ENCODE results near the gene CLDN6. TPM values are rescaled to one million over a fixed set of nuclear protein-coding genes. Genes with fewer than 3 reads are reported as not detected.

CLDN6 gene
- total and polyA plus RNA-seq, 2 of the 13 experiments (the other 11 are each of a cell fraction or from before 2014, with no cell fraction given) = 5.9 to 7.6 TPM

- TF ChIP-seq BCL6 (CRISPR knock-in tag; IDR thresholded peaks at IDR 0.05) (no peak), ZNF800 (CRISPR knock-in tag; IDR thresholded peaks at IDR 0.05) (0 out of 2 replicates have a peak, but pooled peaks have one; percentile 3), CCAR2 (optimal IDR thresholded peaks at IDR 0.05; ENCODE audit: low read depth, low read length) (no peak), THAP7 (CRISPR knock-in tag; IDR thresholded peaks at IDR 0.05) (no peak), ZNF878 (CRISPR knock-in tag; IDR thresholded peaks at IDR 0.05) (0 out of 2 replicates have a peak, but pooled peaks have one; percentile 48), IRF1 (CRISPR knock-in tag; IDR thresholded peaks at IDR 0.05; ENCODE audit: low read depth) (no peak), IKZF4 (CRISPR knock-in tag; IDR thresholded peaks at IDR 0.05; ENCODE audit: borderline replicate concordance, low read depth, not compliant biosample characterization) (no peak), ZNF713 (CRISPR knock-in tag; IDR thresholded peaks at IDR 0.05) (no peak), NFE2L2 (IDR thresholded peaks at IDR 0.05; ENCODE audit: low read length) (no peak), ZNF281 (CRISPR knock-in tag; IDR thresholded peaks at IDR 0.05; ENCODE audit: borderline replicate concordance) (no peak), NCOA2 (CRISPR knock-in tag; IDR thresholded peaks at IDR 0.05) (no peak), ATF4 (CRISPR knock-in tag; IDR thresholded peaks at IDR 0.05) (0 out of 4 replicates have a peak, but pooled peaks of 1 of the 2 experiments have one; percentile 5), TEAD2 (CRISPR knock-in tag; IDR thresholded peaks at IDR 0.05) (no peak), SATB2 (CRISPR knock-in tag; IDR thresholded peaks at IDR 0.05) (no peak), AKAP8 (CRISPR knock-in tag; IDR thresholded peaks at IDR 0.05) (no peak), SNAPC5 (CRISPR knock-in tag; IDR thresholded peaks at IDR 0.05; ENCODE audit: borderline replicate concordance) (no peak), MAZ (IDR thresholded peaks at IDR 0.05; ENCODE audit: borderline replicate concordance, low read depth, low read length) (no peak), MAZ (CRISPR knock-in tag; IDR thresholded peaks at IDR 0.05; ENCODE audit: low read depth) (no peak), ZFX (CRISPR knock-in tag; IDR thresholded peaks at IDR 0.05; ENCODE audit: low read depth) (peak; percentile 75), MTERF4 (CRISPR knock-in tag; IDR thresholded peaks at IDR 0.05) (no peak), SP140L (CRISPR knock-in tag; IDR thresholded peaks at IDR 0.05; ENCODE audit: borderline replicate concordance) (no peak)
These were observed 47.9 kb upstream of the CLDN6 start (continued) for GRCh38 chr16:3065742-3066439.
